ENCODE results near the gene VSTM4.

DNA sequence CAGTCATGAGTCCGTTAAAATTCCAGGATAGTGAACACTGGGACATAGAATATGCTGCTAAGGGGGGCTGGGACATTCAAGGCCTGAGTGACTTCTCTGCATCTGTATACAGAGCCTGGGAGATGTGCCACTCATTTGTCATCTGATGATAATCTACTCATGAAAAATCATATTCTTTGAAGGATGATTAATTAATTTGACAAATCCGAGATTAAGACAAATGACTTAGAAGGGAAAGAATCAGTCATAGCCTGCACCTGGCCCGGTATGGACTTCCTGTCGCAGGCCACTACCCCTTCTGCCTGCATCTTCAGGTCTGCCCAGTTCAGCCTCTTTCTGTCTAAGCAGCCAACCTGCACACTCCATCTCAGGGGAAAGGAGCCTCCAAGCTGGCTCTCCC is 37.3 kb upstream of the VSTM4 start:
- no peak for TF ChIP-seq EZH2 (IDR thresholded peaks at IDR 0.05; ENCODE audit: insufficient read depth, poor library complexity, severe bottlenecking)
- TF ChIP-seq EZH2phosphoT487 (IDR thresholded peaks at IDR 0.05; ENCODE audit: insufficient read depth, low read depth), result no peak
